KMS-11 (cell line): ENCODE data around the gene NKIRAS2.

Experiments used
- H2AFZ ChIP-seq: fragments of 200-600 bp; sonication (generic); 2 replicates; pipeline ENCODE4 v1.6.1; 2016; ENCODE audit warnings: antibody characterized with exemption, mixed run types, low read depth
- H3K27ac ChIP-seq: fragments of 200-600 bp; sonication (generic); 2 replicates; pipeline ENCODE4 v1.6.1; 2016; ENCODE audit warnings: mild to moderate bottlenecking, mixed run types
- H3K27me3 ChIP-seq: fragments of 200-600 bp; sonication (generic); 2 replicates; pipeline ENCODE4 v1.6.1; 2017; ENCODE audit warnings: mild to moderate bottlenecking, low read depth, mixed run types, moderate library complexity; ENCODE audit not compliant: insufficient read depth
- H3K36me3 ChIP-seq: fragments of 200-600 bp; sonication (generic); 2 replicates; pipeline ENCODE4 v1.6.1; 2017; ENCODE audit warnings: mild to moderate bottlenecking, mixed run types; ENCODE audit not compliant: insufficient read depth
- H3K4me1 ChIP-seq: fragments of 200-600 bp; sonication (generic); 2 replicates; pipeline ENCODE4 v1.6.1; 2016; ENCODE audit warnings: mild to moderate bottlenecking, low read depth, mixed run types; ENCODE audit not compliant: poor library complexity, severe bottlenecking
- H3K4me2 ChIP-seq: fragments of 200-600 bp; sonication (generic); 2 replicates; pipeline ENCODE4 v1.7.0; 2016; ENCODE audit warnings: mild to moderate bottlenecking, mixed run types
- H3K4me3 ChIP-seq: fragments of 200-600 bp; sonication (generic); IDR thresholded peaks from 2 replicates; pipeline ENCODE4 v1.6.1; 2017; ENCODE audit warnings: low read depth, low read length, mixed read lengths; ENCODE audit not compliant: insufficient read depth
- H3K79me2 ChIP-seq: fragments of 200-600 bp; sonication (generic); 2 replicates; pipeline ENCODE4 v1.6.1; 2016; ENCODE audit warnings: low read depth, mixed run types; ENCODE audit not compliant: insufficient read depth
- H3K9ac ChIP-seq: fragments of 200-600 bp; sonication (generic); 2 replicates; pipeline ENCODE4 v1.6.1; 2016; ENCODE audit warnings: mild to moderate bottlenecking, mixed run types
- H4K20me1 ChIP-seq: fragments of 200-600 bp; sonication (generic); 2 replicates; pipeline ENCODE4 v1.6.1; 2016; ENCODE audit warnings: mild to moderate bottlenecking, mixed run types; ENCODE audit not compliant: insufficient read depth
- CTCF ChIP-seq: fragments of 200-600 bp; sonication (generic); conservative IDR thresholded peaks from 2 replicates; pipeline ENCODE4 v1.6.1; 2017; ENCODE audit warnings: low read depth, mild to moderate bottlenecking, antibody characterized with exemption, low read length, moderate library complexity, mixed read lengths

The NKIRAS2 gene

DNA sequence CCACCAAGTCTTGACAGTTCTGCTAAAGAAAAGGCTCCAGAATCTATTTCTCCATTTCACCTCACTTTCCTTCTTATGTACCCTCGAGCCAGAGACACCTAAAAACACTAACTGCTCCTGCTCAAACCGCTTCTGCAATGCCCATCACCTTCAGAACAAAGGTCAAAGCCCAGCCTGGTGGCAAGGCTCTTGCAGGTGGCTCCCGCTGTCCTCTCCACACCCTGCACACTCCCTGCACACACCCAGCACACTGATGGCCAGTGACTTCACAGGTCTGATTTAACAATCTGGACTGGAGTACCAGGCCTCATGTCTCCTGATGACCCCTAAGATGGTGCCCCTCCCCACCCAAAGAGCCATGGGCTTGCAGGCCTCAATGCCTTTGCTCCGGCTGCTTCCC is 40.3 kb downstream of the NKIRAS2 start:
- H2AFZ ChIP-seq, result no peak overlapping the region
- no peak overlapping the region for H3K4me2 ChIP-seq
- no peak overlapping the region for H3K4me3 ChIP-seq
- TF ChIP-seq CTCF, result no peak
- H4K20me1 ChIP-seq, result no peaks in the 10 kb centered on the region
- H3K9ac ChIP-seq, result no peak overlapping the region
- H3K36me3 ChIP-seq, result no peaks in the 10 kb centered on the region
- H3K79me2 ChIP-seq, result no peaks in the 10 kb centered on the region
- peaks cover 3% of the 10 kb centered on the region; the same call in 1 of the 2 replicates for H3K27me3 ChIP-seq
- no peak overlapping the region for H3K27ac ChIP-seq
- H3K4me1 ChIP-seq, result no peaks in the 10 kb centered on the region

DNA sequence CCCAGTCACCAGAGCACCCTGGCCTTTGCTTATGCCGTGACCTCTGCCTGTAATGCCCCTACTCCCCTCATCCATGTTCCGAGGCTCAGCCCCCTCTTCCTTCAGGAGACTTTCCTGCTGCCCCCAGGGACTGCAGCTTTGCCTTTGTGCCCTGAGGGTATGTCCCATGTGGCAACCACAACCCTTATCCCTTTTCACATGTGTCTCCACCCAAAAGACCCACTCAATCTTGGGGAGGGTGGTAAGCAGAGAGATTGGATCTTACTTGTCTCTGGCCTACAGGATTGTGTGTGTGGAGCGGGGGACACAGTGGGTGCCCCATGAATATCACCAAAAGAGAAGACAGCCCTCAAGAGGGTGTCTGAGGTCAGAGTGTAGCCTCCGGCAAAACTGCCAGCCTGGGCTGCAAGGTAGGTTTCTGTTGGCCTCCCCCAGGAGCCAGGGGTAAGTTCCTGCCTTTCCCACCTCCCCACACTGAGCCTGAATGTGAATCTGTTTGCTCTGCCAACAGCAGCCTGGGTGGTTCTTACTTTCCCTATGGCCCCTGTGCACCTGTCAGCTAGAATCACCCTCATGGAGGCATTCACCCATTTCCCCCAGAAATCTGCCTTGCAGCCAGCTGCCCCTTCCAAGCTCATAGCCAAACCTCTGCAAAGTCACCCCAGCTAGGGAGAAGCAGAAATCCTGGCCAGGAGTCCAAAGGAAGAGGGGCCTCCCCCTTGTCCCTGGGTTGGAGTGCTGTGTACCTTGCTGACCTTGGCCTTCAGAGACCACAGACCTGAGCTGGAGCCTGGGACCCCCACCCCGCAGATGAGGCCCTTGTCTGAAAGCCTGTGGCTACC is 42.0 kb downstream of the NKIRAS2 start:
- Histone ChIP-seq H3K36me3 (no peaks in the 10 kb centered on the region), H4K20me1 (no peaks in the 10 kb centered on the region), H3K27ac (no peak overlapping the region), H3K79me2 (no peaks in the 10 kb centered on the region), H3K4me1 (no peaks in the 10 kb centered on the region), H3K4me3 (no peak overlapping the region), H3K9ac (no peak overlapping the region), H2AFZ (no peak overlapping the region), H3K4me2 (no peak overlapping the region), H3K27me3 (no peaks in the 10 kb centered on the region)
- no peak for TF ChIP-seq CTCF

GRCh38 chr17:42062681-42063080 is 42.8 kb downstream of the NKIRAS2 start:
- no peaks in the 10 kb centered on the region for H3K27me3 ChIP-seq
- H2AFZ ChIP-seq, result no peak overlapping the region
- H3K79me2 ChIP-seq, result no peaks in the 10 kb centered on the region
- no peak overlapping the region for H3K9ac ChIP-seq
- H3K4me3 ChIP-seq, result no peak overlapping the region
- H4K20me1 ChIP-seq, result no peaks in the 10 kb centered on the region
- no peaks in the 10 kb centered on the region for H3K36me3 ChIP-seq
- H3K4me1 ChIP-seq, result no peaks in the 10 kb centered on the region
- TF ChIP-seq CTCF, result no peak
- H3K4me2 ChIP-seq, result no peak overlapping the region
- H3K27ac ChIP-seq, result no peak overlapping the region

DNA sequence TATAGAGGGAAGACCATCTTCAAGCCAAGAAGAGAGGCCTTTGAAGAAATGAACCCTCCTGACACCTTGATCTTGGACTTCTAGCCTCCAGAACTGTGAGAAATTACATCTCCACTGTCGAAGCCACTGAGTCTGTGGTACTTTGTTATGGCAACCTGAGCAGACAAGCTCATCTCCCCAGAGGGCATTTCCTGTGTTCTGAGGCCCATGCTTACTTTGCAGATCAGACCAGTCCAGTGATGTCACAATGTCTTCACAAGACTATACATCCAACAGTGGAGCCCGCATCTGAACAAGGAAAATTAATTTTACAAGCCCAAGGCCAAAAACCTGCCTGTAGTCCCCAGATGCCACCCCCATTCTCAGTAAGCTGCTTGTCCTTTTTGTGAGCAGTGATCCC is 45.3 kb downstream of the NKIRAS2 start:
- H3K27me3 ChIP-seq, result no peaks in the 10 kb centered on the region
- TF ChIP-seq CTCF, result no peak
- H3K9ac ChIP-seq, result no peak overlapping the region
- H4K20me1 ChIP-seq, result no peaks in the 10 kb centered on the region
- H3K4me3 ChIP-seq, result no peak overlapping the region
- no peaks in the 10 kb centered on the region for H3K36me3 ChIP-seq
- H2AFZ ChIP-seq, result no peak overlapping the region
- H3K27ac ChIP-seq, result no peak overlapping the region
- H3K4me2 ChIP-seq, result no peak overlapping the region
- H3K4me1 ChIP-seq, result no peaks in the 10 kb centered on the region
- H3K79me2 ChIP-seq, result no peaks in the 10 kb centered on the region
